KMS-11 (cell line): Measurements from ENCODE around the gene SCG3.

Experiments used
- H2AFZ ChIP-seq: fragments of 200-600 bp; sonication (generic); 2 replicates; pipeline ENCODE4 v1.6.1; 2016; ENCODE audit warnings: antibody characterized with exemption, mixed run types, low read depth
- H3K27ac ChIP-seq: fragments of 200-600 bp; sonication (generic); 2 replicates; pipeline ENCODE4 v1.6.1; 2016; ENCODE audit warnings: mild to moderate bottlenecking, mixed run types
- H3K27me3 ChIP-seq: fragments of 200-600 bp; sonication (generic); 2 replicates; pipeline ENCODE4 v1.6.1; 2017; ENCODE audit warnings: mild to moderate bottlenecking, low read depth, mixed run types, moderate library complexity; ENCODE audit not compliant: insufficient read depth
- H3K36me3 ChIP-seq: fragments of 200-600 bp; sonication (generic); 2 replicates; pipeline ENCODE4 v1.6.1; 2017; ENCODE audit warnings: mild to moderate bottlenecking, mixed run types; ENCODE audit not compliant: insufficient read depth
- H3K4me1 ChIP-seq: fragments of 200-600 bp; sonication (generic); 2 replicates; pipeline ENCODE4 v1.6.1; 2016; ENCODE audit warnings: mild to moderate bottlenecking, low read depth, mixed run types; ENCODE audit not compliant: poor library complexity, severe bottlenecking
- H3K4me2 ChIP-seq: fragments of 200-600 bp; sonication (generic); 2 replicates; pipeline ENCODE4 v1.7.0; 2016; ENCODE audit warnings: mild to moderate bottlenecking, mixed run types
- H3K4me3 ChIP-seq: fragments of 200-600 bp; sonication (generic); IDR thresholded peaks from 2 replicates; pipeline ENCODE4 v1.6.1; 2017; ENCODE audit warnings: low read depth, low read length, mixed read lengths; ENCODE audit not compliant: insufficient read depth
- H3K79me2 ChIP-seq: fragments of 200-600 bp; sonication (generic); 2 replicates; pipeline ENCODE4 v1.6.1; 2016; ENCODE audit warnings: low read depth, mixed run types; ENCODE audit not compliant: insufficient read depth
- H3K9ac ChIP-seq: fragments of 200-600 bp; sonication (generic); 2 replicates; pipeline ENCODE4 v1.6.1; 2016; ENCODE audit warnings: mild to moderate bottlenecking, mixed run types
- H4K20me1 ChIP-seq: fragments of 200-600 bp; sonication (generic); 2 replicates; pipeline ENCODE4 v1.6.1; 2016; ENCODE audit warnings: mild to moderate bottlenecking, mixed run types; ENCODE audit not compliant: insufficient read depth
- CTCF ChIP-seq: fragments of 200-600 bp; sonication (generic); conservative IDR thresholded peaks from 2 replicates; pipeline ENCODE4 v1.6.1; 2017; ENCODE audit warnings: low read depth, mild to moderate bottlenecking, antibody characterized with exemption, low read length, moderate library complexity, mixed read lengths

The SCG3 gene

GRCh38 chr15:51681303-51681963, at the start of gene SCG3:
Gene SCG3, plus strand, starts transcription at chr15:51681503. Its CDS starts 253 bp downstream, at chr15:51681756.
- H2AFZ ChIP-seq, result no peak within 1 kb of the TSS
- no peaks in the 10 kb centered on the region for H3K79me2 ChIP-seq
- no peaks in the 10 kb centered on the region for H3K36me3 ChIP-seq
- no peak for TF ChIP-seq CTCF
- H3K27ac ChIP-seq, result no peak within 1 kb of the TSS
- H3K9ac ChIP-seq, result no peak within 1 kb of the TSS
- no peaks in the 10 kb centered on the region for H3K27me3 ChIP-seq
- H3K4me1 ChIP-seq, result no peaks in the 10 kb centered on the region
- H3K4me3 ChIP-seq, result no peak within 1 kb of the TSS
- no peaks in the 10 kb centered on the region for H4K20me1 ChIP-seq
- no peak within 1 kb of the TSS for H3K4me2 ChIP-seq

GRCh38 chr15:51634591-51635198, 46.6 kb upstream of the SCG3 start:
- no peak for TF ChIP-seq CTCF
- Histone ChIP-seq H3K27ac (no peak overlapping the region), H2AFZ (no peak overlapping the region)

GRCh38 chr15:51641490-51642130, 39.7 kb upstream of the SCG3 start:
- H3K27me3 ChIP-seq, result no peaks in the 10 kb centered on the region
- H3K4me1 ChIP-seq, result no peaks in the 10 kb centered on the region
- no peak overlapping the region for H3K9ac ChIP-seq
- no peak overlapping the region for H3K4me2 ChIP-seq
- no peak overlapping the region for H3K4me3 ChIP-seq
- TF ChIP-seq CTCF, result no peak
- H3K79me2 ChIP-seq, result no peaks in the 10 kb centered on the region
- H2AFZ ChIP-seq, result no peak overlapping the region
- no peak overlapping the region for H3K27ac ChIP-seq
- no peaks in the 10 kb centered on the region for H3K36me3 ChIP-seq
- no peaks in the 10 kb centered on the region for H4K20me1 ChIP-seq

More at GRCh38 chr15:51634591-51635198, 46.6 kb upstream of the SCG3 start:
- Histone ChIP-seq H3K79me2 (no peaks in the 10 kb centered on the region), H3K4me2 (no peak overlapping the region), H3K9ac (no peak overlapping the region), H3K4me1 (no peaks in the 10 kb centered on the region), H3K36me3 (no peaks in the 10 kb centered on the region), H4K20me1 (no peaks in the 10 kb centered on the region), H3K4me3 (no peak overlapping the region), H3K27me3 (no peaks in the 10 kb centered on the region)

GRCh38 chr15:51642696-51643095, 38.6 kb upstream of the SCG3 start:
- Histone ChIP-seq H3K27ac (no peak overlapping the region), H4K20me1 (no peaks in the 10 kb centered on the region), H2AFZ (no peak overlapping the region), H3K4me1 (no peaks in the 10 kb centered on the region), H3K4me3 (no peak overlapping the region), H3K27me3 (no peaks in the 10 kb centered on the region), H3K36me3 (no peaks in the 10 kb centered on the region), H3K4me2 (no peak overlapping the region), H3K9ac (no peak overlapping the region), H3K79me2 (no peaks in the 10 kb centered on the region)
- no peak for TF ChIP-seq CTCF
